ENCODE measurements around the gene HEBP2.

The HEBP2 gene

DNA sequence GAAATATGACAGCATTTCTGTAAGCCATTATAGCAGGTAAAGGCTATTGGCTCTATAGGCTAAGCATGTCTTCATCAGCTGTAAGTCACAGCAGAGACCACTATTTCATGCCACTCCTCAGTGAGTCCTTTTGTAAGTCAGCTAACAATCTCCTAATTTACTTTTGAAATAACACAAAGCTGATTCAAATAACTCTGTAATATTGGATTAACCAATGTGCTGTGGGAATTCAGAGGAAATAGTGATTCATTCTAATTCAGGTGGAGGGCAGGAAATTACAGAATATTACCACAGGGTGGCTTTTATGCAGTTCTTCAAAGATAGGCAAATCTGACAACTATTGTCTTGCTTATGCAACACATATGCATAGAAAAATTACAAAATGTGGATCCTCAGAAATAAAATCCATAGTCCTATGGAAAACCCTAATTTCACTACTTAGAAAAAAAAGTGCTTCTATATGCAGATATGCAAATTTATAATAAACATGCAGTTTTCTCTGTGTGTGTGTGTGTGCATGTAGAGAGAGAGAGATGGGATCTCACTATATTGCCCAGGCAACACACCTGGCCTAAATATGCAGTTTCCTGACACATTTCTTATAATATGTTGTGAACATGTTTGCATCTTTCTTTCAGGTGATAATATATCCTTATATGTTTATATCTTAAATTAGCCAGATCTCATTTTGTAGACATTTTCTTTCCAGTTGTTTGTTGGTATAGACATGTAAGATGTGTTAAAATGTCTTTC lies 31.1 kb upstream of the HEBP2 start:
- in situ Hi-C loops (cut with MboI; ENCODE audit: low sequenced_read_pairs, unreplicated experiment), result no loop called here
- no peak for TF ChIP-seq CTCF (IDR thresholded peaks at IDR 0.05; ENCODE audit: borderline replicate concordance, control extremely low read depth, extremely low read depth, insufficient read depth, missing control alignments)
- no peak for DNase-seq (ENCODE audit: low spot score)

- in situ Hi-C loops (cut with MboI; ENCODE audit: low sequenced_read_pairs, unreplicated experiment), result no loop called here
- TF ChIP-seq CTCF (IDR thresholded peaks at IDR 0.05; ENCODE audit: borderline replicate concordance, control extremely low read depth, extremely low read depth, insufficient read depth, missing control alignments), result no peak
- DNase-seq (ENCODE audit: low spot score), result no peak
Observed at GRCh38 chr6:138374230-138374629, 29.8 kb upstream of the HEBP2 start.

- TF ChIP-seq CTCF (IDR thresholded peaks at IDR 0.05; ENCODE audit: borderline replicate concordance, control extremely low read depth, extremely low read depth, insufficient read depth, missing control alignments), result no peak
Observed at GRCh38 chr6:138374815-138375214, 29.2 kb upstream of the HEBP2 start.

GRCh38 chr6:138377042-138377441 lies 27.0 kb upstream of the HEBP2 start:
- no peak for DNase-seq (ENCODE audit: low spot score)
- TF ChIP-seq CTCF (IDR thresholded peaks at IDR 0.05; ENCODE audit: borderline replicate concordance, control extremely low read depth, extremely low read depth, insufficient read depth, missing control alignments), result no peak
- in situ Hi-C loops (cut with MboI; ENCODE audit: low sequenced_read_pairs, unreplicated experiment), result no loop called here

More at GRCh38 chr6:138374815-138375214, 29.2 kb upstream of the HEBP2 start:
- in situ Hi-C loops (cut with MboI; ENCODE audit: low sequenced_read_pairs, unreplicated experiment), result no loop called here
- no peak for DNase-seq (ENCODE audit: low spot score)

DNA sequence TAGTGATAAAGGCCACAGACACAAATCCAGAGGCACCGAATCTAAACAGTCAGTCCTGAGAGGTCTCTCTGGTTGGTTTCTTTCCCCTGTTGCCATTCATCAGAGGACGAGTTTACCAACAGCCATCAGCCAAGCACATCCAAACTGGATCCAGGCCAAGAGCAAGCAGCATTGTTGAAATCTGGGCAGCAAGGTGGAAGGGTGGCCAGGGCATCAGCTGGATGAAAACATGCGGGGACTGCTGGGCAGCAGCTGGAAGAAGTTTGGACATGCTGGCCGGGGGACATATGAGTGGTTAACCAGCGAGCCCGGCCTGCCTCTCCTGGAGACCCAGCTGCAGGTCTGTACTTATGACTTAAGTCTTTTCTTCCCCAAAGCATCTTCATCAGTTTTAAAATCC lies 26.2 kb upstream of the HEBP2 start, which contains the start of gene SMIM28:
Gene SMIM28 (plus strand): TSS at position 62 of the 400 bp plus-strand sequence. CDS start 168 bp downstream, at position 230.
- in situ Hi-C loops (cut with MboI; ENCODE audit: low sequenced_read_pairs, unreplicated experiment), result no loop called here

DNA sequence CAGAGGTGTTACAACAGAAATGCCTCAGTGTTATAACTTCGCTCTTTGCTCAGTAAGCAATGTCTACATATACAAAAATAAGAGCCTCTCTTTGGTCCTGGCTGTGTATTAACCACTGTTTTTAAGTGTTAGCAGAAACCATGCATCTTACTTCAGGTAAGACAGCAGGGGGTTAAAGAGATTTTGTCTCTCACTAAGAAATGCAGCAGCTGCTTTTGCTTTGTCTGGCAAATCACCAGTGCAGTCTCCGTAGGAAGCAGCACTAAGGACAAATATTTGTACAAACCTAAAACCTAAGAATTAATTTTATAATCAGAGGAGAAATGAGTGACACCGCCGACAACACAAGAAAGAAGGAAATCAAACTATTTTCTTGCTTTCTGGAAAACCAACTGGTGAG lies 25.6 kb upstream of the HEBP2 start:
- no peak for TF ChIP-seq CTCF (IDR thresholded peaks at IDR 0.05; ENCODE audit: borderline replicate concordance, control extremely low read depth, extremely low read depth, insufficient read depth, missing control alignments)
- in situ Hi-C loops (cut with MboI; ENCODE audit: low sequenced_read_pairs, unreplicated experiment), result no loop called here
- DNase-seq (ENCODE audit: low spot score), result no peak

More for the DNA sequence above, 26.2 kb upstream of the HEBP2 start, which contains the start of gene SMIM28:
- no peak for TF ChIP-seq CTCF (IDR thresholded peaks at IDR 0.05; ENCODE audit: borderline replicate concordance, control extremely low read depth, extremely low read depth, insufficient read depth, missing control alignments)
- DNase-seq (ENCODE audit: low spot score), result no peak

Measured in GM13976 (cell line).